HG03565 (cell line): ENCODE data around the gene ISCU.

Experiments used
- ATAC-seq: cut with Tn5 transposase; IDR thresholded peaks from one replicate; pipeline ENCODE4 v1.9.1; 2021; ENCODE audit warnings: mild to moderate bottlenecking, moderate library complexity; ENCODE audit not compliant: unreplicated experiment

The ISCU gene

GRCh38 chr12:108602209-108602705 is 39.9 kb downstream of the ISCU start:
- ATAC-seq: no peak

GRCh38 chr12:108602976-108603704 is 40.7 kb downstream of the ISCU start:
- no peak for ATAC-seq

- no peak for ATAC-seq
Observed at GRCh38 chr12:108603743-108604142, 41.3 kb downstream of the ISCU start.

- ATAC-seq: no peak
Observed at GRCh38 chr12:108604208-108604941, 42.0 kb downstream of the ISCU start.

GRCh38 chr12:108605000-108605689 is 42.7 kb downstream of the ISCU start:
- no peak for ATAC-seq

GRCh38 chr12:108605690-108606406 is 43.5 kb downstream of the ISCU start:
- ATAC-seq: no peak

GRCh38 chr12:108606492-108606891 is 44.1 kb downstream of the ISCU start:
- no peak for ATAC-seq

GRCh38 chr12:108607981-108608600 is 45.7 kb downstream of the ISCU start:
- no peak for ATAC-seq

GRCh38 chr12:108608616-108609015 is 46.2 kb downstream of the ISCU start:
- no peak for ATAC-seq

- no peak for ATAC-seq
Observed at GRCh38 chr12:108609537-108610335, 47.3 kb downstream of the ISCU start.

GRCh38 chr12:108610336-108610815 is 48.0 kb downstream of the ISCU start:
- ATAC-seq: no peak

GRCh38 chr12:108610856-108611605 is 48.6 kb downstream of the ISCU start:
- ATAC-seq: no peak

GRCh38 chr12:108611884-108612415 is 49.6 kb downstream of the ISCU start:
- ATAC-seq: no peak

GRCh38 chr12:108612788-108613282 is 50.4 kb downstream of the ISCU start:
- ATAC-seq: no peak

- no peak for ATAC-seq
Observed at GRCh38 chr12:108613548-108613947, 51.2 kb downstream of the ISCU start.

- ATAC-seq: no peak
Observed at GRCh38 chr12:108614041-108614440, 51.6 kb downstream of the ISCU start.

- ATAC-seq: no peak
Observed at GRCh38 chr12:108614639-108615038, 52.2 kb downstream of the ISCU start.

- ATAC-seq: no peak
Observed at GRCh38 chr12:108615918-108616317, 53.5 kb downstream of the ISCU start.
